ENCODE results near the gene ITSN2. TPM values are rescaled to one million over a fixed set of nuclear protein-coding genes. Genes with fewer than 3 reads are reported as not detected.

Gene ITSN2
- polyA plus RNA-seq, 1 donor from 2014 or later: 10.6 TPM

- Histone ChIP-seq H3K9me2 (ENCODE audit: insufficient read depth, low read length) (no peaks in the 10 kb centered on the region), H4K20me1 (ENCODE audit: insufficient read depth) (no peaks in the 10 kb centered on the region), H2AFZ (ENCODE audit: low read depth, low read length) (no peak overlapping the region), H3K9ac (ENCODE audit: low read length) (no peak overlapping the region), H3K79me2 (replicated peaks; ENCODE audit: insufficient read depth, low read length) (no peaks in the 10 kb centered on the region), H3K4me2 (ENCODE audit: low read length) (no peak overlapping the region), H3K27ac (ENCODE audit: low read length) (no peak overlapping the region), H3F3A (ENCODE audit: insufficient read depth, low read length, poor library complexity, severe bottlenecking) (no peaks in the 10 kb centered on the region), H3K27me3 (ENCODE audit: insufficient read depth, low read depth, low read length) (no peaks in the 10 kb centered on the region), H3K36me3 (ENCODE audit: insufficient read depth, low read length) (peaks cover 5% of the 10 kb centered on the region), H3K4me3 (ENCODE audit: low read length) (no peak overlapping the region), H3K9me3 (ENCODE audit: low read length) (no peaks in the 10 kb centered on the region)
- TF ChIP-seq TAF1 (IDR thresholded peaks at IDR 0.05; ENCODE audit: low read depth) (no peak), RAD21 (conservative IDR thresholded peaks at IDR 0.05) (no peak), EZH2 (IDR thresholded peaks at IDR 0.05; ENCODE audit: borderline replicate concordance, insufficient read depth, low read length, poor library complexity, severe bottlenecking) (no peak), CTCF (IDR thresholded peaks at IDR 0.05; ENCODE audit: poor library complexity, severe bottlenecking) (no peak), POLR2AphosphoS5 (IDR thresholded peaks at IDR 0.05) (no peak), EP300 (conservative IDR thresholded peaks at IDR 0.05; ENCODE audit: poor library complexity, severe bottlenecking) (no peak), MXI1 (conservative IDR thresholded peaks at IDR 0.05; ENCODE audit: poor library complexity, severe bottlenecking) (no peak), SMC3 (conservative IDR thresholded peaks at IDR 0.05; ENCODE audit: poor library complexity) (no peak), REST (IDR thresholded peaks at IDR 0.05; ENCODE audit: borderline replicate concordance) (no peak)
These were observed 86.7 kb downstream of the ITSN2 start for GRCh38 chr2:24273598-24273997.

GRCh38 chr2:24272907-24273306 is 87.4 kb downstream of the ITSN2 start:
- Histone ChIP-seq H3K9ac (ENCODE audit: low read length) (no peak overlapping the region), H3K9me2 (ENCODE audit: insufficient read depth, low read length) (no peaks in the 10 kb centered on the region), H3K27ac (ENCODE audit: low read length) (no peak overlapping the region), H4K20me1 (ENCODE audit: insufficient read depth) (no peaks in the 10 kb centered on the region), H3K9me3 (ENCODE audit: low read length) (no peaks in the 10 kb centered on the region), H3K4me2 (ENCODE audit: low read length) (no peak overlapping the region), H3K36me3 (ENCODE audit: insufficient read depth, low read length) (peaks cover 5% of the 10 kb centered on the region), H3K4me3 (ENCODE audit: low read length) (no peak overlapping the region), H2AFZ (ENCODE audit: low read depth, low read length) (no peak overlapping the region), H3F3A (ENCODE audit: insufficient read depth, low read length, poor library complexity, severe bottlenecking) (no peaks in the 10 kb centered on the region), H3K27me3 (ENCODE audit: insufficient read depth, low read depth, low read length) (no peaks in the 10 kb centered on the region), H3K79me2 (replicated peaks; ENCODE audit: insufficient read depth, low read length) (no peaks in the 10 kb centered on the region)
- TF ChIP-seq TAF1 (IDR thresholded peaks at IDR 0.05; ENCODE audit: low read depth) (no peak), RAD21 (conservative IDR thresholded peaks at IDR 0.05) (no peak)
